MCF 10A (cell line): ENCODE results near the gene CYGB. TPM values are rescaled to one million over a fixed set of nuclear protein-coding genes. Genes with fewer than 3 reads are reported as not detected.
"Not testable (repeated sequence)": the region's sequence is repeated elsewhere in the genome, so short reads cannot be mapped to it uniquely, and the experiment has no call there.

ENCODE experiments used
- BruUV-seq: library from RNA; stranded (reverse); fragments of 400-500 nt; replicated peaks from 2 replicates; lab custom pipeline; 2021; lab: Mats Ljungman, UMichigan
- CTCF ChIA-PET: fragments of 300-600 bp; sonication (Branson Sonifier 250); formaldehyde crosslinking; extraction: SDS; loops from one replicate; lab custom pipeline; 2021; ENCODE audit warnings: antibody characterized with exemption, inconsistent platforms; lab: Yijun Ruan, JAX
- POLR2A ChIA-PET: fragments of 300-600, 350-650 bp; sonication (Branson Sonifier 250); formaldehyde crosslinking; extraction: SDS; loops from one replicate; lab custom pipeline; 2020; ENCODE audit warnings: antibody characterized with exemption, inconsistent platforms; lab: Yijun Ruan, JAX
- DNase-seq: peaks from one replicate; pipeline ENCODE4 v3.0.0-alpha.2; 2018; ENCODE audit not compliant: unreplicated experiment
- H3K27ac Mint-ChIP-seq: one replicate; pipeline ENCODE4 v1.8.0; 2022; ENCODE audit warnings: mild to moderate bottlenecking, low read depth, mixed read lengths; ENCODE audit not compliant: unreplicated experiment
- H3K27me3 Mint-ChIP-seq: one replicate; pipeline ENCODE4 v1.8.0; 2022; ENCODE audit warnings: mixed read lengths; ENCODE audit not compliant: insufficient read depth, unreplicated experiment
- H3K36me3 Mint-ChIP-seq: one replicate; pipeline ENCODE4 v1.8.0; 2022; ENCODE audit warnings: mild to moderate bottlenecking, moderate library complexity, mixed read lengths; ENCODE audit not compliant: insufficient read depth, unreplicated experiment
- H3K4me1 Mint-ChIP-seq: one replicate; pipeline ENCODE4 v1.8.0; 2022; ENCODE audit warnings: mixed read lengths; ENCODE audit not compliant: insufficient read depth, unreplicated experiment
- H3K4me3 Mint-ChIP-seq: one replicate; pipeline ENCODE4 v1.8.0; 2022; ENCODE audit warnings: mild to moderate bottlenecking, moderate library complexity, mixed read lengths; ENCODE audit not compliant: unreplicated experiment
- H3K9me3 Mint-ChIP-seq: one replicate; pipeline ENCODE4 v1.8.0; 2022; ENCODE audit warnings: mixed read lengths; ENCODE audit not compliant: unreplicated experiment
- intact Hi-C: fragments of 100-400 bp; cut with micrococcal nuclease; formaldehyde crosslinking; loops from 2 replicates; pipeline ENCODE4 v1.14.1; 2022
- total RNA-seq: library from RNA; stranded (reverse); gene quantifications from 2 replicates; pipeline ENCODE4 v1.2.3, GENCODE V29; 2022
- TF ChIP-seq, protein P1 (sequence below): fragments of 200-600 bp; IDR thresholded peaks from one replicate; pipeline ENCODE4 v1.8.0; 2022; ENCODE audit warnings: antibody characterized with exemption, mild to moderate bottlenecking; ENCODE audit not compliant: unreplicated experiment

The CYGB gene
- total RNA-seq, 1 experiment from 2014 or later: not detected

DNA sequence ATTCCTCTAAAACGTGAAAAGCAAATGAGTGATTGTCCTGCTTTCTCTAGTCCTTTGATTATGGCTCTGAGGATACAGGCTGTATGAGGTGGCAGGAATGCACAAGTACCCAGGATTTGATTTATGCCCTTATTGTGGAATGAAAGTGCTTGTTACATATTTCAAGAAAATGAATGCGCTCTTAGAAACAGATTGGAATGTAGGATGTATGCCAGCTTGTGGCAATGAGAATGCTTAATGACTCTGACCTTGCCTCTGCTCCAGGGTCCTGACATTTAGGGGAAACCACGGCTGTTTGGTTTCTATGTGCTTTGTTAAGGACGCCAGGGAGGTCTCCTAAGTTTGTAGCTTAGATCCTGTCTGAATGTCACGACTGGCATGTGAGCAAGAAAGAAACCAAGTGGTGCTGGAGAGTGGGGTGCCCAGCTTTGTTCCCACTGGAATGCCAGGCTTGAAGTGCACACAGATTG, 24.3 kb upstream of the CYGB start:
- TF ChIP-seq, protein P1, sequence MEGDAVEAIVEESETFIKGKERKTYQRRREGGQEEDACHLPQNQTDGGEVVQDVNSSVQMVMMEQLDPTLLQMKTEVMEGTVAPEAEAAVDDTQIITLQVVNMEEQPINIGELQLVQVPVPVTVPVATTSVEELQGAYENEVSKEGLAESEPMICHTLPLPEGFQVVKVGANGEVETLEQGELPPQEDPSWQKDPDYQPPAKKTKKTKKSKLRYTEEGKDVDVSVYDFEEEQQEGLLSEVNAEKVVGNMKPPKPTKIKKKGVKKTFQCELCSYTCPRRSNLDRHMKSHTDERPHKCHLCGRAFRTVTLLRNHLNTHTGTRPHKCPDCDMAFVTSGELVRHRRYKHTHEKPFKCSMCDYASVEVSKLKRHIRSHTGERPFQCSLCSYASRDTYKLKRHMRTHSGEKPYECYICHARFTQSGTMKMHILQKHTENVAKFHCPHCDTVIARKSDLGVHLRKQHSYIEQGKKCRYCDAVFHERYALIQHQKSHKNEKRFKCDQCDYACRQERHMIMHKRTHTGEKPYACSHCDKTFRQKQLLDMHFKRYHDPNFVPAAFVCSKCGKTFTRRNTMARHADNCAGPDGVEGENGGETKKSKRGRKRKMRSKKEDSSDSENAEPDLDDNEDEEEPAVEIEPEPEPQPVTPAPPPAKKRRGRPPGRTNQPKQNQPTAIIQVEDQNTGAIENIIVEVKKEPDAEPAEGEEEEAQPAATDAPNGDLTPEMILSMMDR: no peak
- CTCF ChIA-PET: interaction anchor here (0.9 to 1.5 kb wide), 4 partner anchors 32 to 69 kb away, joined by 3 to 4 read pairs (median 4); no protein-coding TSS in a partner anchor
- Mint-ChIP-seq H3K4me1 (peaks cover 34% of the 10 kb centered on the region), H3K27me3 (no peaks in the 10 kb centered on the region), H3K4me3 (peak overlapping the region; percentile 92), H3K27ac (peak overlapping the region; percentile 97), H3K9me3 (no peaks in the 10 kb centered on the region), H3K36me3 (peaks cover 100% of the 10 kb centered on the region)
- DNase-seq: peak; percentile 48
- BruUV-seq: no TSS peak
- intact Hi-C loops: no loop called here
- POLR2A ChIA-PET: interaction anchor here (0.7 to 8.3 kb wide), 18 partner anchors 9 to 297 kb away, joined by 3 to 171 read pairs (median 6); partner anchors contain the start of genes JMJD6, METTL23, MFSD11 and SRSF2

DNA sequence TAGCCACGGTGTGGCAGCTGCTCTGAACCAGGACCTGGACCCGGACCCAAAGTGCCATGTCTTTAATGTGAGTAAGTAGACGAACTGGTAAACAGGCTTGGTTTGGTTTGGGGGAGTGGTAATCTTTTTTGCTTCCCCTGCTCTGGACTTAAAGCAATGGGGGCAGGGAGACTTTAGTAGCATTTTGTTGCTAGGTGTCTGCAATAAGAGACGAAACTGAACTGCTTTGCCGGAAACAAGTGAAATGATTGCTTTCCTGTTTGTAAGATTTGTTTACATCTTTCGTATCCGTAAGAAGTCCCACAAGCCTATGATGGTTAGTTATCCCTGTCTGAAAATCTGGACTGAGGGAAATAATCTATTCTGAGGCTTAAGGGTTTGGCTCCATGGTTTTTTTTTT, 23.8 kb upstream of the CYGB start:
- peaks cover 29% of the 10 kb centered on the region for H3K4me1 Mint-ChIP-seq

DNA sequence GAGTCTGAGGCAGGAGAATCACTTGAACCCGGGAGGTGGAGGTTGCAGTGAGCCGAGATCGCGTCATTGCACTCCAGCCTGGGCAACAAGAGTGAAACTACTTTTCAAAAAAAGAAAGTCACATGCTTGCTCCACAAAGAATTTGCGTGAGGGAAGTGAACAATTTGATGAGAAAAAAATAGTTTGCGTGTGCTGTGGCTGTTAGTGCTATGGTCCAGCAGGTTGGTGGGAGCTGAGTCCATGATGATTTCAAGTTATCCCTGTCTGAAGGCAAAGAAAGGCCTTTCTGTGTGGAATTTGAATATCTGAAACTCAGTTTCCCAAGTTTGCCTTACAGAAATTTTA, 23.3 kb upstream of the CYGB start:
- H3K9me3 Mint-ChIP-seq: no peaks in the 10 kb centered on the region
- CTCF ChIA-PET: interaction anchor here (0.6 to 6.2 kb wide), 8 partner anchors 24 to 143 kb away, joined by 3 to 43 read pairs (median 5); partner anchors contain the start of gene ST6GALNAC2
- H3K4me1 Mint-ChIP-seq: peaks cover 24% of the 10 kb centered on the region
- no TSS peak for BruUV-seq
- H3K36me3 Mint-ChIP-seq: peaks cover 94% of the 10 kb centered on the region
- POLR2A ChIA-PET: interaction anchor here (0.8 to 8.3 kb wide), 19 partner anchors 9 to 175 kb away, joined by 3 to 171 read pairs (median 12); partner anchors contain the start of genes JMJD6, METTL23, MFSD11 and SRSF2
- H3K27ac Mint-ChIP-seq: peak overlapping the region; percentile 97
- intact Hi-C loops: no loop called here
- no peak for DNase-seq
- H3K27me3 Mint-ChIP-seq: no peaks in the 10 kb centered on the region
- TF ChIP-seq, protein P1: no peak
- H3K4me3 Mint-ChIP-seq: peak overlapping the region; percentile 92

More for the DNA sequence above, 23.8 kb upstream of the CYGB start:
- Mint-ChIP-seq H3K4me3 (peak overlapping the region; percentile 92), H3K36me3 (peaks cover 99% of the 10 kb centered on the region), H3K27me3 (no peaks in the 10 kb centered on the region), H3K9me3 (no peaks in the 10 kb centered on the region), H3K27ac (peak overlapping the region; percentile 97)
- TF ChIP-seq, protein P1: no peak
- ChIA-PET POLR2A (interaction anchor here (0.8 to 8.3 kb wide), 17 partner anchors 10 to 174 kb away, joined by 3 to 171 read pairs (median 14); partner anchors contain the start of genes JMJD6, METTL23, MFSD11 and SRSF2), CTCF (interaction anchor here (0.6 to 6.2 kb wide), 5 partner anchors 27 to 62 kb away, joined by 3 to 43 read pairs (median 4); no protein-coding TSS in a partner anchor)
- BruUV-seq: no TSS peak
- DNase-seq: no peak
- intact Hi-C loops: no loop called here

DNA sequence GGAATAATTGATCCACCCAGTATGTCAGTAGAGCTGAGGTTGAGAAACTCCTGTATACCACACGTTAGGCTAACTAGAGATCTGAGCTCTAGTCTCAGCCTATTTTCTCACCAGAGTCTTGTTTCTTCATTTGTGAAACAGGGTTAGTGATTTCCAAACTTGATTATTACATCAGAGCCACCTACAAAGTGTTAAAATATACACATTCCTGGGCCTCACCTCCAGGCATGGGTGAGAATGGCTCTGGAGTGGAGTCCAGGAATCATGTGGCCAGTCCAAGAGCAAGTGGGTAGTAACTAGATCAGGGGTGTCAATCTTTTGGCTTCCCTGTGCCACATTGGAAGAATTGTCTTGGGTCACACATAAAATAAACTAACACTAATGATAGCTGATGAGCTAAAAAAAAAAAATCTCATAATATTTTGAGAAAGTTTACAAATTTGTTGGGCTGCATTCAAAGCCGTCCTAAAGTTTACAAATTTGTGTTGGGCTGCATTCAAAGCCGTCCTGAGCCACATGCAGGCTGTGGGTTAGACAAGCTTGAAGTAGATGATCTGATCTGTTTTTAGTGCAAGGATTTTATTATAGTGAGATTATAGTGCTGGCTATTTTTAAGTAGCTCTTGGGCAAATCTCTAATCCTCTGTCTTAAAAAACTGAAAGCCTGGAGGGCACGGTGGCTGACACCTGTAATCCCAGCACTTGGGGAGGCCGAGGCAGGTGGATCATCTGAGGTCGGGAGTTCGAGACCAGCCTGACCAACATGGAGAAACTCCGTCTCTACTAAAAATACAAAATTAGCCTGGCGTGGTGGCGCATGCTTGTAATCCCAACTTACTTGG, 22.7 kb upstream of the CYGB start:
- peak overlapping the region; percentile 97 for H3K27ac Mint-ChIP-seq
- CTCF ChIA-PET: interaction anchor here (0.6 to 6.2 kb wide), 12 partner anchors 10 to 144 kb away, joined by 3 to 43 read pairs (median 4); partner anchors contain the start of gene ST6GALNAC2
- peaks cover 88% of the 10 kb centered on the region for H3K36me3 Mint-ChIP-seq
- peaks cover 22% of the 10 kb centered on the region for H3K4me1 Mint-ChIP-seq
- POLR2A ChIA-PET: interaction anchor here (0.8 to 8.3 kb wide), 23 partner anchors 8 to 175 kb away, joined by 3 to 171 read pairs (median 8); partner anchors contain the start of genes JMJD6, METTL23, MFSD11 and SRSF2
- no peaks in the 10 kb centered on the region for H3K27me3 Mint-ChIP-seq
- BruUV-seq: no TSS peak
- TF ChIP-seq, protein P1: no peak
- intact Hi-C loops: no loop called here
- DNase-seq: peak; percentile 79
- no peaks in the 10 kb centered on the region for H3K9me3 Mint-ChIP-seq
- H3K4me3 Mint-ChIP-seq: peak overlapping the region; percentile 92

DNA sequence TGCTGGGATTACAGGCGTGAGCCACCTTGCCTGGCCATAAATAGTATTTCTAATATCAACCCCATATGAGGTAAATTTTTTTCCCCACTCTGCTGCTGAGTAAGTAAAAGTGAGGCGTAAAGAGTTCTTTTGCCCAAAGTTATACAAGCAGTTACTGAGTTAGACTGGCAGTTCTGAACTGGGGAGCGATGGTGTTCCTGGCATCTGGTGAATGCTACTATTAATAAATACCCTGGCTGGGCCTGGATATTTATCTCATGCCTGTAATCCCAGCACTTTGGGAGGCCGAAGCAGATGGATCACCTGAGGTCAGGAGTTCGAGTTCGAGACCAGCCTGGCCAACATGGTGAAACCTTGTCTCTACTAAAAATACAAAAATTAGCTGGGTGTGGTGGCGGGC, 22.0 kb upstream of the CYGB start:
- peaks cover 26% of the 10 kb centered on the region for H3K4me1 Mint-ChIP-seq
- not testable (repeated sequence) for H3K27me3 Mint-ChIP-seq, DNase-seq, H3K9me3 Mint-ChIP-seq, BruUV-seq
- peak overlapping the region; percentile 92 for H3K4me3 Mint-ChIP-seq
- intact Hi-C loops: loop anchor here (10.0 kb wide), 1 partner anchor 155 kb away; the partner anchor contains the start of gene MXRA7
- CTCF ChIA-PET: interaction anchor here (0.7 to 6.2 kb wide), 7 partner anchors 10 to 64 kb away, joined by 4 to 43 read pairs (median 7); no protein-coding TSS in a partner anchor
- H3K36me3 Mint-ChIP-seq: peaks cover 80% of the 10 kb centered on the region
- POLR2A ChIA-PET: interaction anchor here (0.6 to 8.3 kb wide), 26 partner anchors 8 to 176 kb away, joined by 3 to 171 read pairs (median 10); partner anchors contain the start of genes JMJD6, METTL23, MFSD11 and PRCD
- peak overlapping the region; percentile 97 for H3K27ac Mint-ChIP-seq
